HG03060 (cell line): Measurements from ENCODE around the gene PTPN7.

ENCODE experiments used
- ATAC-seq: cut with Tn5 transposase; IDR thresholded peaks from one replicate; pipeline ENCODE4 v1.9.1; 2021; ENCODE audit warnings: low read depth, moderate number of reproducible peaks; ENCODE audit not compliant: unreplicated experiment

PTPN7 gene

GRCh38 chr1:202133496-202133895, 26.9 kb downstream of the PTPN7 start:
- ATAC-seq = no peak

GRCh38 chr1:202133001-202133400, 27.4 kb downstream of the PTPN7 start:
- no peak for ATAC-seq

GRCh38 chr1:202131956-202132821, 28.2 kb downstream of the PTPN7 start:
- no peak for ATAC-seq

- no peak for ATAC-seq
These were observed 29.4 kb downstream of the PTPN7 start for GRCh38 chr1:202130816-202131522.

- ATAC-seq = no peak
These were observed 30.1 kb downstream of the PTPN7 start for GRCh38 chr1:202130297-202130721.

GRCh38 chr1:202129453-202130296, 30.7 kb downstream of the PTPN7 start:
- ATAC-seq = no peak

GRCh38 chr1:202127836-202128622, 32.4 kb downstream of the PTPN7 start:
- ATAC-seq = no peak

GRCh38 chr1:202127061-202127460, 33.3 kb downstream of the PTPN7 start:
- ATAC-seq = no peak

GRCh38 chr1:202126426-202126825, 34.0 kb downstream of the PTPN7 start:
- ATAC-seq = no peak

- ATAC-seq = no peak
These were observed 34.8 kb downstream of the PTPN7 start for GRCh38 chr1:202125611-202126010.

GRCh38 chr1:202124142-202124541, 36.3 kb downstream of the PTPN7 start:
- no peak for ATAC-seq

- no peak for ATAC-seq
These were observed 37.0 kb downstream of the PTPN7 start for GRCh38 chr1:202123336-202123813.

- no peak for ATAC-seq
These were observed 37.6 kb downstream of the PTPN7 start, which contains the start of gene GPR37L1 for GRCh38 chr1:202122639-202123335. GPR37L1 (plus strand) TSS chr1:202122917; CDS start chr1:202122964, 47 bp downstream.

- ATAC-seq = no peak
These were observed 39.4 kb downstream of the PTPN7 start for GRCh38 chr1:202121006-202121405.

- no peak for ATAC-seq
These were observed 42.5 kb downstream of the PTPN7 start for GRCh38 chr1:202117898-202118371.

- ATAC-seq = no peak
These were observed 44.1 kb downstream of the PTPN7 start for GRCh38 chr1:202116287-202116686.

GRCh38 chr1:202113690-202114300, 46.6 kb downstream of the PTPN7 start:
- no peak for ATAC-seq

GRCh38 chr1:202112859-202113689, 47.3 kb downstream of the PTPN7 start:
- no peak for ATAC-seq
